Pancreas (tissue), 10 donors: ENCODE measurements around the gene PTPRG. TPM values are rescaled to one million over a fixed set of nuclear protein-coding genes. Genes with fewer than 3 reads are reported as not detected.

Experiments used
- ATAC-seq, 4 donors: fragments of 200-7000 bp; cut with Tn5 transposase; one replicate each; pipeline versions ENCODE4 v1.8.0 to v1.9.1; 2020; ENCODE audit warnings: mild to moderate bottlenecking in 4 of 4, moderate library complexity in 4 of 4
- DNase-seq, 6 donors: peaks; one replicate each; pipeline ENCODE4 v3.0.0-alpha.2; 2020
- FAIRE-seq: peaks from 2 replicates; lab custom pipeline; 2012; peaks lifted over from hg19 to GRCh38; lab: Jason Lieb, UNC
- H3K27ac ChIP-seq, 4 donors: fragments of 200-600 bp; sonication (generic); 1 replicate in 3 of 4; 2 replicates in 1 of 4; pipeline versions ENCODE4 v1.5.0 to v1.8.0; 2020
- H3K27me3 ChIP-seq, 4 donors: fragments of 200-600 bp; one replicate each; pipeline ENCODE4 v1.8.0; 2021
- H3K36me3 ChIP-seq, 3 donors: fragments of 200-600 bp; sonication (generic) in 1 of 3; one replicate each; pipeline versions ENCODE4 v1.5.0 to v1.8.0; 2020 to 2021
- H3K4me1 ChIP-seq, 3 donors: fragments of 200-600 bp; one replicate each; pipeline ENCODE4 v1.8.0; 2021
- H3K4me3 ChIP-seq, 4 donors: fragments of 200-600 bp; sonication (generic) in 2 of 4; one replicate each; pipeline versions ENCODE4 v1.5.0 to v1.8.0; 2020 to 2021
- H3K9me3 ChIP-seq, 4 donors: fragments of 200-600 bp; one replicate each; pipeline ENCODE4 v1.8.0; 2021
- WGBS, 2 donors: extraction: QIAGEN DNeasy Blood & Tissue Kit; methylation state at CpG; one replicate each; pipeline ENCODE4 v1.1.7; 2013; 5-methylcytosine and 5-hydroxymethylcytosine counted together
- intact Hi-C, 3 donors: fragments of 100-400 bp; cut with DNase I; formaldehyde crosslinking; loops; one replicate each; pipeline versions ENCODE4 v1.11.1 to v1.14.2; 2022
- polyA plus RNA-seq, 2 donors: library from polyadenylated mRNA; stranded (reverse); fragments of 200-250 nt; gene quantifications; one replicate each; pipeline ENCODE4 v1.2.3, GENCODE V29; 2013
- total RNA-seq, 6 donors: library from RNA; stranded (reverse); fragmentation: NEBNext Ultra II Directional in 4 of 6; extraction: Animal tissue kit (Norgen Biotek cat#: 25700) in 4 of 6; gene quantifications; one replicate each; pipeline versions ENCODE4 v1.2.1 to v1.2.4, GENCODE V29; 2021 to 2023
- TF ChIP-seq, protein P1 (sequence below), 4 donors: fragments of 200-600 bp; sonication (generic) in 3 of 4; IDR thresholded peaks; one replicate each; pipeline versions ENCODE4 v1.5.0 to v1.8.0; 2021; ENCODE audit warnings: antibody characterized with exemption in 4 of 4
- donor health status: healthy with polysubstance abuse.
- donor health status: DM: no; HTN: no; CAD: no; lungs with moderate emphysema.
- donor health status: DM: no; HTN: no; CAD: no.
- donor health status: control.
- donor health status: control.
- donor health status: Bipolar disorder and iron deficiency.
- donor health status: DM: yes; HTN: yes; CAD: no.
- donor health status: DM: no; HTN: no; CAD: no.
- donor health status: DM: no; HTN: no; CAD: no.
- donor health status: DM: yes; HTN: yes; CAD: no.

Gene PTPRG
- total and polyA plus RNA-seq, 8 donors, result 2.8 to 20.5 (median 9.5) TPM

DNA sequence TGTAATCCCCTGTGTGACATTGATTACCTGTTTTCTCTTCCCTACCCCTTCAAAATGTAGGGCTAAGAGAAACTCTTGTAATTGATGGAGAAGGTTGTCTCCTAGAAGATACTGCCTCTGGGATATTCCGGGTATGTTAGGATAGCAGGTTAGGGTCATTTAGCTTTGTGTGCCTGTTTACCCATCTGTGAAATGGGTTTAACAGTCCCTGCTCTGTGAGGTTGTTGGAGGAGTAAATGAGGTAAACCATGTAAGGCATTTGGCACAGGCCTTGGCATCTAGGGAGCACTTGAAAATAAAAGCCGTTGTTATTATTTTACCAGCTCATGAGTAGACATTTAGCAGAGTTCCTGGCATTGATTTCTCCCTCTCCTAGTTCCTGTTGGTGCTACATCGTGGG is 16.4 kb downstream of the PTPRG start:
- Histone ChIP-seq H3K4me3 (no peak overlapping the region), H3K4me1 (peaks cover 0 to 3% (median 0%) of the 10 kb centered on the region in 3 donors), H3K27ac (no peak overlapping the region), H3K36me3 (no peaks in the 10 kb centered on the region), H3K27me3 (no peaks in the 10 kb centered on the region), H3K9me3 (no peaks in the 10 kb centered on the region)
- DNase-seq (no peak), ATAC-seq (no peak), FAIRE-seq (no peak)
- intact Hi-C loops, result no loop called here
- TF ChIP-seq, protein P1, sequence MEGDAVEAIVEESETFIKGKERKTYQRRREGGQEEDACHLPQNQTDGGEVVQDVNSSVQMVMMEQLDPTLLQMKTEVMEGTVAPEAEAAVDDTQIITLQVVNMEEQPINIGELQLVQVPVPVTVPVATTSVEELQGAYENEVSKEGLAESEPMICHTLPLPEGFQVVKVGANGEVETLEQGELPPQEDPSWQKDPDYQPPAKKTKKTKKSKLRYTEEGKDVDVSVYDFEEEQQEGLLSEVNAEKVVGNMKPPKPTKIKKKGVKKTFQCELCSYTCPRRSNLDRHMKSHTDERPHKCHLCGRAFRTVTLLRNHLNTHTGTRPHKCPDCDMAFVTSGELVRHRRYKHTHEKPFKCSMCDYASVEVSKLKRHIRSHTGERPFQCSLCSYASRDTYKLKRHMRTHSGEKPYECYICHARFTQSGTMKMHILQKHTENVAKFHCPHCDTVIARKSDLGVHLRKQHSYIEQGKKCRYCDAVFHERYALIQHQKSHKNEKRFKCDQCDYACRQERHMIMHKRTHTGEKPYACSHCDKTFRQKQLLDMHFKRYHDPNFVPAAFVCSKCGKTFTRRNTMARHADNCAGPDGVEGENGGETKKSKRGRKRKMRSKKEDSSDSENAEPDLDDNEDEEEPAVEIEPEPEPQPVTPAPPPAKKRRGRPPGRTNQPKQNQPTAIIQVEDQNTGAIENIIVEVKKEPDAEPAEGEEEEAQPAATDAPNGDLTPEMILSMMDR (IDR thresholded peaks at IDR 0.05), result no peak
- WGBS, 2 donors, result 75 to 83% methylated on average over 3 of the region's 3 CpGs

DNA sequence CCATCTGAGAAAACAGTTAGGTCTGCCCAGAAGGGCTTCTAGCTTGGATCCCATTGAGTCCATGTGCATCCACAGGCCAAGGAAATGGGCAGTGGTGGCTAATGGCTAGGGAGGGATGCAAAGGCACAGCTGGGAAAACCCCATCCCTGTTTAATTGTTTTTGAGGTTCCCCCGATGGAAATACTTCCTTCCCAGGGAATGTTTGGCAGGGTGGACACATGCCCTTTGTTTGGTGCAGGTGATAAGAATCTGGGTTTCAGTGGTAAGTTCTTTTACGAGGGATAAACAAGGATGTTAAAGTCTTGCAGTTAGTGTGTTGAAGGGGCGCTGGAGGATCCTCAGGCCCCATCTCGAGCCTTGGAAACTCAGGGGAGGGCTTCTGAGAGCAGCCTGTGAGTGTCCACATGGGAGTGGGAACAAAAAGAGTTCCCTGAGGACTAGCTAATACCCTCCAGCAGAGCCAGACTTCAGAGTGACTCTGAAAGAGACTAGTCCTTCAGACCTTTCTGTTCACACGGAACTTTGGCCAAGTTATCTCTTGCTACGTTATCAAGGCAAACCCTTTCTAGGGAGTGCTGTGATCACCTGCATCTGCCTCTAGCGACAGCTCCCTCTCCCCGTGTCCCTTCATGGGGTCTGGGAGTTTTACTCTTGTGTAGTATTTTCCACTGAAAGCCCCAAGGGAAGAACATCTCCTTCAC is 17.4 kb downstream of the PTPRG start:
- no peaks in the 10 kb centered on the region for H3K27me3 ChIP-seq
- H3K4me3 ChIP-seq, result no peak overlapping the region
- no peaks in the 10 kb centered on the region for H3K9me3 ChIP-seq
- FAIRE-seq, result no peak
- intact Hi-C loops, result no loop called here
- TF ChIP-seq, protein P1 (IDR thresholded peaks at IDR 0.05), result no peak
- no peaks in the 10 kb centered on the region for H3K36me3 ChIP-seq
- H3K4me1 ChIP-seq, result peaks cover 0 to 3% (median 0%) of the 10 kb centered on the region in 3 donors
- peak overlapping the region in 1 of 4 donors; percentile 8 for H3K27ac ChIP-seq
- no peak for DNase-seq
- peak in 3 of 4 donors; percentile 14 to 61 (median 47) for ATAC-seq
- 28 to 33% methylated on average over 8 of the region's 8 CpGs for WGBS, 2 donors

DNA sequence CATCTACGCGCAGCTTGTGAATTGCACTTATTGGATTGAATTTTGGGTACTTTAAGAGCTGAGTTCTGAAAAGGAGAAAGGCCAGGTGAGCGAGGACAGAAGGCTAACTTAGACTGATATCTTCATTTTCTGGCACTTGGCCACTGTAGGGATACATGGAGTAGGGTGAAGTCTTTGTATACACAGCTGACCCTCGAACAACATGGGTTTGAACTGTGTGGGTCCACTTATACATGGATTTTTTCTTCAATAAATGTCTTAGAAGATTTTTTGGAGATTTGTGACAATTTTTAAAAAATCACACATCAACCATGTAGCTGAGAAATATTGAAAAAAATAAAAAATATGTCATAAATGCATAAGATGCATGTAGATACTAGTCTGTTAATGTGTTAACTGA is 18.3 kb downstream of the PTPRG start:
- no peak for DNase-seq
- H3K9me3 ChIP-seq, result no peaks in the 10 kb centered on the region
- ATAC-seq, result no peak
- H3K27me3 ChIP-seq, result no peaks in the 10 kb centered on the region
- 82 to 85% methylated on average over 4 of the region's 4 CpGs for WGBS, 2 donors
- H3K4me1 ChIP-seq, result peaks cover 0 to 3% (median 0%) of the 10 kb centered on the region in 3 donors
- H3K4me3 ChIP-seq, result no peak overlapping the region
- no peak overlapping the region for H3K27ac ChIP-seq
- TF ChIP-seq, protein P1 (IDR thresholded peaks at IDR 0.05), result no peak
- FAIRE-seq, result no peak
- H3K36me3 ChIP-seq, result no peaks in the 10 kb centered on the region
- intact Hi-C loops, result no loop called here

DNA sequence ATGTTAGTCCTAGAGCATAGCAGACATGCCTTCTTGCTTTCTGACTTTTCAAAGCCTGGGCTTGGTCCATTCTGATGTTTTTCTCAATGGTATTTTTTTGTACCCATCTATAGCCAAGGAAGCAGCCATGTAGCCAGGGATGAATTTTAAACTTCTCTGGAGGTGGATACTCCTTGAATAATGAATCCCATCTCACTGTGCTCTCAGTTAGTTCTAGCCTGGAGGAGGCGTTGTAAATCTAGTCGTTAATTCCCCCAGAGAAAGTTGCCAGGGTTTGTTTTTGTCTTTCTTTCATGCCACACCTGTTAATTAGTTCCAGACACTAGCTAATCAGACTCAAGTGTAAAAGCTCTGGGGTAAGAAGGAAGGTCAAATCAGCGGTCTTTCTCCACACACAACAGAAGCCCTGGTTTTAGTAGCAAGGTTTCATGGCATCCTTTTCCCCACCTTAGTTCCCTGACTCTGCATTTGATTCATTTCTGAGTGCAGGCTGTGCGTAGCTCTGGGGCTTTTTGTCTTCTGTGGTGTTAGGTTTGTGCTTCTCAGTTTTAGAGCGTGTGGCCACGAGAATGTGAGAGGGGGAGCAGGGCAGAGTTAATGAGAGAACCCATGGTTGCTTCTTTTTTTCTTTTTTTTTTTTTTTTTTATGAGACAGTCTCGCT is 19.7 kb downstream of the PTPRG start:
- ATAC-seq (no peak), FAIRE-seq (no peak), DNase-seq (no peak)
- Histone ChIP-seq H3K9me3 (no peaks in the 10 kb centered on the region), H3K27ac (no peak overlapping the region), H3K36me3 (no peaks in the 10 kb centered on the region), H3K27me3 (no peaks in the 10 kb centered on the region), H3K4me3 (no peak overlapping the region), H3K4me1 (peaks cover 0 to 3% (median 0%) of the 10 kb centered on the region in 3 donors)
- TF ChIP-seq, protein P1 (IDR thresholded peaks at IDR 0.05), result no peak
- WGBS, 2 donors, result 75 to 79% methylated on average over 7 of the region's 7 CpGs
- intact Hi-C loops, result no loop called here

DNA sequence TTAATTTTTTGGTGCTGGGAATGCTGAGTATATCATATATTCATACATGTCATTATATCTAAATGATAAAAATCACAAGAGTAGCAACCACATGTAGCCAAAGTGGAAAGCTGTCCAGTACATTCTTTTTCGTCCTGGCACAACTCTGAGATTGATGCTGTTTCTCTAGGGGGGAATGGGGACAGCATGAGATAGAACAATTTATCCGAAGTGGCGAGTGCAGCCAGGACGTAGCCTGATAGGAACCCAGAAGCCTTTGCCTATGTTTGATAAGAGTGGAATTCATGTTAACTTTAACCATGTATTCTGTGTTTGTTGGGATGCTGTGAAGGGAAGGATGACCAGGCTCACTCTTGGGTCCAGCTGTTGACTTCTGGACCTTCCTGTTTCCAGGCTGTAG is 20.9 kb downstream of the PTPRG start:
- WGBS, 2 donors, result 65 to 89% methylated on average over 4 of the region's 4 CpGs

More for the DNA sequence above, 20.9 kb downstream of the PTPRG start:
- Histone ChIP-seq H3K9me3 (no peaks in the 10 kb centered on the region), H3K4me1 (peaks cover 0 to 3% (median 0%) of the 10 kb centered on the region in 3 donors), H3K27me3 (no peaks in the 10 kb centered on the region), H3K27ac (no peak overlapping the region), H3K36me3 (no peaks in the 10 kb centered on the region), H3K4me3 (no peak overlapping the region)
- no peak for ATAC-seq
- no peak for DNase-seq
- no peak for FAIRE-seq
- TF ChIP-seq, protein P1 (IDR thresholded peaks at IDR 0.05), result no peak
- intact Hi-C loops, result no loop called here
